Measurements from ENCODE around the gene RTKN.

The RTKN gene

DNA sequence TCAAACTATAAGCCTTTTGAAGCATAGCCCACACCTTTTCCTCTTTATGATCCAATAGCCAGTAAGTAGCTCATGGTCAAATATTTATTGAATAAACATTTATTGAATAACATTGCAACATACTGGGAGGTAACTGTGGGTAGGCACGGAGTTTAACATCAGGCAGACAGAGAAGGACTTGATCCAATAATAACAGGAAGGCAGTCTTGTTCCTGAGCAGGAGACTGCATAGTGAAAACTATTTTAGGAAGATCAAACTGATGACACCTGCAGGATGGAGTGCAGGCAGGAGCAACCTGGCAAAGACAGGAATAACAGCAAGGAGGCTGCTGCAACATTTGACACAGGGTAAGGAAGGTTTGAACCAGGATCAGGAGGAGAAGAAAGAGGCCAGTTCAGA is 58.5 kb downstream of the RTKN start:
- no peak for DNase-seq (ENCODE audit: insufficient read length, low spot score)
- TF ChIP-seq, protein P1, sequence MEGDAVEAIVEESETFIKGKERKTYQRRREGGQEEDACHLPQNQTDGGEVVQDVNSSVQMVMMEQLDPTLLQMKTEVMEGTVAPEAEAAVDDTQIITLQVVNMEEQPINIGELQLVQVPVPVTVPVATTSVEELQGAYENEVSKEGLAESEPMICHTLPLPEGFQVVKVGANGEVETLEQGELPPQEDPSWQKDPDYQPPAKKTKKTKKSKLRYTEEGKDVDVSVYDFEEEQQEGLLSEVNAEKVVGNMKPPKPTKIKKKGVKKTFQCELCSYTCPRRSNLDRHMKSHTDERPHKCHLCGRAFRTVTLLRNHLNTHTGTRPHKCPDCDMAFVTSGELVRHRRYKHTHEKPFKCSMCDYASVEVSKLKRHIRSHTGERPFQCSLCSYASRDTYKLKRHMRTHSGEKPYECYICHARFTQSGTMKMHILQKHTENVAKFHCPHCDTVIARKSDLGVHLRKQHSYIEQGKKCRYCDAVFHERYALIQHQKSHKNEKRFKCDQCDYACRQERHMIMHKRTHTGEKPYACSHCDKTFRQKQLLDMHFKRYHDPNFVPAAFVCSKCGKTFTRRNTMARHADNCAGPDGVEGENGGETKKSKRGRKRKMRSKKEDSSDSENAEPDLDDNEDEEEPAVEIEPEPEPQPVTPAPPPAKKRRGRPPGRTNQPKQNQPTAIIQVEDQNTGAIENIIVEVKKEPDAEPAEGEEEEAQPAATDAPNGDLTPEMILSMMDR (IDR thresholded peaks at IDR 0.05; ENCODE audit: insufficient read depth, missing control alignments): no peak
- no peak for FAIRE-seq

GRCh38 chr2:74381751-74382150 is 60.0 kb downstream of the RTKN start:
- FAIRE-seq (no peak), DNase-seq (ENCODE audit: insufficient read length, low spot score) (no peak)
- TF ChIP-seq, protein P1 (IDR thresholded peaks at IDR 0.05; ENCODE audit: insufficient read depth, missing control alignments): no peak

DNA sequence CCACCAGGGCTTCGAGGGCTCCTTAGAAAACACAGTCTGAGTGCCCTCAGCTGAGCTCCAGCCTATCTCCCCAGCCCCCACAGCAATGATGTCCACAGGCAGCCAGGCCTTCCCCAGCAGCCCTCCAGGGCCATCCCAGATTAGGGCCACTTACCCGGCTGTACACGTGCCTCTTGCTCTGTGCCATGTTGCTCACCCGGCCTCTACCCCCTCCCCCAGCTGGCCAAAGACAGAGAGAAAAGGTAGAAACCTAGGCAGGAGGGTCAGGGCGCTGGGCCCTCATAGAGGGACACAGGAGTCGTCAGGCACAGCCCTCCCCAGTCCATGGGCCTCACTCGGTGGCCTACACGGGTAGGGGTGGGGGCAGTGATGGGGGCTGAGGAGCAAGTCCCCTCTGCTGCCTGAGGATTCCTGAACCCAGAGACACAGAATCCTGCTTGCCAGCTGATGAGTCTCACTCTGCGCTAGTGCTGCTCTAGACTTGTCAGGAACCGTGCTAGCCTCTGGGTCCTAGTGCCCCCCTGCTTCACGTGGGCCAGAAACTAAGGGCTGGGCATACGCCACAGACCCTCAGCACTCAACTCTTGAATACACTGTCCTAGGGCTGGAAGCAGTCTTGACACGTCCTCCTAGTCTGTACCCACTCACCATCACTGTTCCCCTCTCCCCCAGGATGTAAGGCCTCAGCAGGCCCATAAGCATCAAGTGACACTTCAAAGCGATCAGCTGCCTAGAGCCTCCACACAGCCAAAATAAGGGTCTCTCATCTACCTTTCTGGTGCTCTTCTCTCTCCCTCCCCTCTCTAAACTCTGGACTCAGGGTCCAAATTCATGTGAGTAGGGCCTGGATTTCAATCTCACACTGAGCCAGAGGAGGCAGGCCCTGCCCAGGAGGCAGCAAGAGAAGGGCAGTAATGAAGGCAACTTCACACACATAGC is 61.6 kb downstream of the RTKN start, which contains the start of gene DCTN1:
Gene DCTN1, minus strand, starts transcription at position 461 of the 939 bp plus-strand sequence. Its CDS starts 274 bp downstream, at position 187.
- DNase-seq (ENCODE audit: insufficient read length, low spot score): peak; percentile 80
- no peak for FAIRE-seq

GRCh38 chr2:74378007-74378406 is 63.7 kb downstream of the RTKN start:
- FAIRE-seq: no peak
- TF ChIP-seq, protein P1 (IDR thresholded peaks at IDR 0.05; ENCODE audit: insufficient read depth, missing control alignments): no peak
- no peak for DNase-seq (ENCODE audit: insufficient read length, low spot score)

More for the DNA sequence above, 61.6 kb downstream of the RTKN start, which contains the start of gene DCTN1:
- TF ChIP-seq, protein P1 (IDR thresholded peaks at IDR 0.05; ENCODE audit: insufficient read depth, missing control alignments): no peak

GRCh38 chr2:74375838-74376237 is 65.9 kb downstream of the RTKN start:
- DNase-seq (ENCODE audit: insufficient read length, low spot score) (no peak), FAIRE-seq (no peak)
- TF ChIP-seq, protein P1 (IDR thresholded peaks at IDR 0.05; ENCODE audit: insufficient read depth, missing control alignments): no peak
